Measurements from ENCODE around the gene MRS2. TPM values are rescaled to one million over a fixed set of nuclear protein-coding genes. Genes with fewer than 3 reads are reported as not detected.

Gene MRS2
- total RNA-seq, 4 donors from 2014 or later, result 3.8 to 31.9 (median 16.5) TPM

GRCh38 chr6:24453921-24454320 is 51.2 kb downstream of the MRS2 start:
- Histone ChIP-seq H3K36me3 (no peaks in the 10 kb centered on the region), H3K4me3 (no peak overlapping the region), H3K27ac (no peak overlapping the region), H3K27me3 (no peaks in the 10 kb centered on the region), H3K9me3 (no peaks in the 10 kb centered on the region), H3K4me1 (no peaks in the 10 kb centered on the region)
- TF ChIP-seq POLR2A (IDR thresholded peaks at IDR 0.05), result no peak
- TF ChIP-seq CTCF (IDR thresholded peaks at IDR 0.05), result no peak
- intact Hi-C loops (cut with DNase I; ENCODE audit: low total_unique reads), result no loop called here
- no peak for DNase-seq

GRCh38 chr6:24454452-24454851 is 51.7 kb downstream of the MRS2 start:
- no peaks in the 10 kb centered on the region for H3K9me3 ChIP-seq
- no peaks in the 10 kb centered on the region for H3K4me1 ChIP-seq
- H3K27ac ChIP-seq, result no peak overlapping the region
- no peak overlapping the region for H3K4me3 ChIP-seq
- intact Hi-C loops (cut with DNase I; ENCODE audit: low total_unique reads), result no loop called here
- H3K27me3 ChIP-seq, result no peaks in the 10 kb centered on the region
- no peak for DNase-seq
- H3K36me3 ChIP-seq, result no peaks in the 10 kb centered on the region
- TF ChIP-seq CTCF (IDR thresholded peaks at IDR 0.05) (no peak), POLR2A (IDR thresholded peaks at IDR 0.05) (no peak)

GRCh38 chr6:24455061-24455460 is 52.3 kb downstream of the MRS2 start:
- H3K4me3 ChIP-seq, result no peak overlapping the region
- intact Hi-C loops (cut with DNase I; ENCODE audit: low total_unique reads), result no loop called here
- no peaks in the 10 kb centered on the region for H3K36me3 ChIP-seq
- no peaks in the 10 kb centered on the region for H3K9me3 ChIP-seq
- no peak for DNase-seq
- no peaks in the 10 kb centered on the region for H3K27me3 ChIP-seq
- no peaks in the 10 kb centered on the region for H3K4me1 ChIP-seq
- no peak overlapping the region for H3K27ac ChIP-seq
- TF ChIP-seq CTCF (IDR thresholded peaks at IDR 0.05), result no peak

- Histone ChIP-seq H3K9me3 (no peaks in the 10 kb centered on the region), H3K4me1 (no peaks in the 10 kb centered on the region), H3K27ac (no peak overlapping the region), H3K36me3 (no peaks in the 10 kb centered on the region), H3K27me3 (no peaks in the 10 kb centered on the region), H3K4me3 (no peak overlapping the region)
- intact Hi-C loops (cut with DNase I; ENCODE audit: low total_unique reads), result no loop called here
- TF ChIP-seq CTCF (IDR thresholded peaks at IDR 0.05) (no peak), POLR2A (IDR thresholded peaks at IDR 0.05) (no peak)
- no peak for DNase-seq
Measured at GRCh38 chr6:24458134-24458533, 55.4 kb downstream of the MRS2 start.

- Histone ChIP-seq H3K27ac (no peak overlapping the region), H3K4me3 (no peak overlapping the region), H3K36me3 (no peaks in the 10 kb centered on the region), H3K9me3 (no peaks in the 10 kb centered on the region), H3K27me3 (no peaks in the 10 kb centered on the region), H3K4me1 (no peaks in the 10 kb centered on the region)
- no peak for TF ChIP-seq CTCF (IDR thresholded peaks at IDR 0.05)
- no peak for TF ChIP-seq POLR2A (IDR thresholded peaks at IDR 0.05)
- intact Hi-C loops (cut with DNase I; ENCODE audit: low total_unique reads), result no loop called here
- DNase-seq, result no peak
Measured at GRCh38 chr6:24458941-24459340, 56.2 kb downstream of the MRS2 start.

Data from uterus (tissue), 4 donors.